ENCODE measurements around the gene STAB1. TPM values are rescaled to one million over a fixed set of nuclear protein-coding genes. Genes with fewer than 3 reads are reported as not detected.

Gene STAB1
- polyA plus RNA-seq, 2 of the 4 experiments (the other 2 are of a cell fraction): not detected

Small RNAs within 50 kb of the gene (small RNA-seq; reads per million reads assigned to genes)
- gene RNU6-856P: 0 reads per million in 6 experiments
- 0 reads per million in 6 experiments for gene RNU6ATAC16P

Other genes with a start within 250 kb of the STAB1 start
- 6.3 and 8.8 TPM in 2 replicates for gene PPM1M, start 249.6 kb upstream of the STAB1 start, polyA plus RNA-seq (2011; rRNA removed)
- 5.8 to 8.0 TPM (median 5.9 TPM) in 3 replicates for gene PPM1M, start 249.6 kb upstream of the STAB1 start, polyA plus RNA-seq (2017; fragmentation: RNase III; extraction: RNeasy Plus Mini Kit Qiagen cat#74134 plus additional on column Dnase treatment)
- 52.7 and 58.5 TPM in 2 replicates for gene WDR82, start 216.7 kb upstream of the STAB1 start, polyA plus RNA-seq (2011; rRNA removed)
- gene WDR82, start 216.7 kb upstream of the STAB1 start, polyA plus RNA-seq (2017; fragmentation: RNase III; extraction: RNeasy Plus Mini Kit Qiagen cat#74134 plus additional on column Dnase treatment): 50.6 to 53.8 TPM (median 52.4 TPM) in 3 replicates
- 4.4 and 5.7 TPM in 2 replicates for gene GLYCTK, start 207.5 kb upstream of the STAB1 start, polyA plus RNA-seq (2011; rRNA removed)
- 4.6 to 5.1 TPM (median 4.9 TPM) in 3 replicates for gene GLYCTK, start 207.5 kb upstream of the STAB1 start, polyA plus RNA-seq (2017; fragmentation: RNase III; extraction: RNeasy Plus Mini Kit Qiagen cat#74134 plus additional on column Dnase treatment)
- gene DNAH1, start 179.0 kb upstream of the STAB1 start, polyA plus RNA-seq (2011; rRNA removed): 1.6 and 2.9 TPM in 2 replicates
- gene DNAH1, start 179.0 kb upstream of the STAB1 start, polyA plus RNA-seq (2017; fragmentation: RNase III; extraction: RNeasy Plus Mini Kit Qiagen cat#74134 plus additional on column Dnase treatment): 0.63 to 0.88 TPM (median 0.65 TPM) in 3 replicates
- gene BAP1, start 85.3 kb upstream of the STAB1 start, polyA plus RNA-seq (2011; rRNA removed): 32.7 and 36.0 TPM in 2 replicates
- gene BAP1, start 85.3 kb upstream of the STAB1 start, polyA plus RNA-seq (2017; fragmentation: RNase III; extraction: RNeasy Plus Mini Kit Qiagen cat#74134 plus additional on column Dnase treatment): 33.3 to 39.4 TPM (median 38.1 TPM) in 3 replicates
- 4.0 and 6.0 TPM in 2 replicates for gene PHF7, start 84.7 kb upstream of the STAB1 start, polyA plus RNA-seq (2011; rRNA removed)
- gene PHF7, start 84.7 kb upstream of the STAB1 start, polyA plus RNA-seq (2017; fragmentation: RNase III; extraction: RNeasy Plus Mini Kit Qiagen cat#74134 plus additional on column Dnase treatment): 2.7 to 3.8 TPM (median 3.0 TPM) in 3 replicates
- gene SEMA3G, start 50.2 kb upstream of the STAB1 start, polyA plus RNA-seq (2011; rRNA removed): 0.05 and 0.08 TPM in 2 replicates
- 0.13 to 0.24 TPM (median 0.13 TPM) in 3 replicates for gene SEMA3G, start 50.2 kb upstream of the STAB1 start, polyA plus RNA-seq (2017; fragmentation: RNase III; extraction: RNeasy Plus Mini Kit Qiagen cat#74134 plus additional on column Dnase treatment)
- 2.1 and 4.5 TPM in 2 replicates for gene TNNC1, start 41.3 kb upstream of the STAB1 start, polyA plus RNA-seq (2011; rRNA removed)
- gene TNNC1, start 41.3 kb upstream of the STAB1 start, polyA plus RNA-seq (2017; fragmentation: RNase III; extraction: RNeasy Plus Mini Kit Qiagen cat#74134 plus additional on column Dnase treatment): 2.6 to 3.3 TPM (median 2.8 TPM) in 3 replicates
- gene NISCH, start 39.7 kb upstream of the STAB1 start, polyA plus RNA-seq (2011; rRNA removed): 17.3 and 19.2 TPM in 2 replicates
- gene NISCH, start 39.7 kb upstream of the STAB1 start, polyA plus RNA-seq (2017; fragmentation: RNase III; extraction: RNeasy Plus Mini Kit Qiagen cat#74134 plus additional on column Dnase treatment): 17.8 to 19.8 TPM (median 18.2 TPM) in 3 replicates
- gene NT5DC2, start 38.5 kb downstream of the STAB1 start, polyA plus RNA-seq (2011; rRNA removed): 23.2 and 50.4 TPM in 2 replicates
- 71.6 to 82.0 TPM (median 81.1 TPM) in 3 replicates for gene NT5DC2, start 38.5 kb downstream of the STAB1 start, polyA plus RNA-seq (2017; fragmentation: RNase III; extraction: RNeasy Plus Mini Kit Qiagen cat#74134 plus additional on column Dnase treatment)
- gene UQCC5, start 41.3 kb downstream of the STAB1 start, polyA plus RNA-seq (2011; rRNA removed): 9.3 and 11.7 TPM in 2 replicates
- 60.8 to 66.7 TPM (median 63.3 TPM) in 3 replicates for gene UQCC5, start 41.3 kb downstream of the STAB1 start, polyA plus RNA-seq (2017; fragmentation: RNase III; extraction: RNeasy Plus Mini Kit Qiagen cat#74134 plus additional on column Dnase treatment)
- gene PBRM1, start 190.6 kb downstream of the STAB1 start, polyA plus RNA-seq (2011; rRNA removed): 21.6 and 24.9 TPM in 2 replicates
- 15.0 to 16.7 TPM (median 15.4 TPM) in 3 replicates for gene PBRM1, start 190.6 kb downstream of the STAB1 start, polyA plus RNA-seq (2017; fragmentation: RNase III; extraction: RNeasy Plus Mini Kit Qiagen cat#74134 plus additional on column Dnase treatment)
- 125 and 139 TPM in 2 replicates for gene GNL3, start 190.7 kb downstream of the STAB1 start, polyA plus RNA-seq (2011; rRNA removed)
- gene GNL3, start 190.7 kb downstream of the STAB1 start, polyA plus RNA-seq (2017; fragmentation: RNase III; extraction: RNeasy Plus Mini Kit Qiagen cat#74134 plus additional on column Dnase treatment): 123 to 146 TPM (median 125 TPM) in 3 replicates
- gene GLT8D1, start 210.5 kb downstream of the STAB1 start, polyA plus RNA-seq (2011; rRNA removed): 58.5 and 74.9 TPM in 2 replicates
- gene GLT8D1, start 210.5 kb downstream of the STAB1 start, polyA plus RNA-seq (2017; fragmentation: RNase III; extraction: RNeasy Plus Mini Kit Qiagen cat#74134 plus additional on column Dnase treatment): 37.3 to 40.2 TPM (median 37.8 TPM) in 3 replicates
- 140 and 180 TPM in 2 replicates for gene SPCS1, start 210.8 kb downstream of the STAB1 start, polyA plus RNA-seq (2011; rRNA removed)
- gene SPCS1, start 210.8 kb downstream of the STAB1 start, polyA plus RNA-seq (2017; fragmentation: RNase III; extraction: RNeasy Plus Mini Kit Qiagen cat#74134 plus additional on column Dnase treatment): 181 to 184 TPM (median 183 TPM) in 3 replicates